Measurements from ENCODE around the gene GPX4. TPM values are rescaled to one million over a fixed set of nuclear protein-coding genes. Genes with fewer than 3 reads are reported as not detected.

The GPX4 gene
- total and polyA plus RNA-seq, 2 donors (not counting 3 experiments of a cell fraction or from before 2014, with no cell fraction given) = 469 to 1,136 TPM

GRCh38 chr19:1140272-1141027 lies 36.7 kb downstream of the GPX4 start:
- Histone ChIP-seq H3K27me3 (ENCODE audit: control insufficient read depth in 2 of 2, insufficient read depth in 2 of 2, low read length in 2 of 2) (no peaks in the 10 kb centered on the region), H3K9me1 (replicated peaks; ENCODE audit: control insufficient read depth, extremely low read depth, insufficient read depth, low read length) (no peaks in the 10 kb centered on the region), H3K36me3 (ENCODE audit: control insufficient read depth in 2 of 2, extremely low read depth in 1 of 2, insufficient read depth in 2 of 2, low read length in 2 of 2) (peaks cover 0 to 7% of the 10 kb centered on the region in 2 experiments), H3K79me2 (ENCODE audit: control insufficient read depth, insufficient read depth, low read length) (no peaks in the 10 kb centered on the region), H3K4me1 (ENCODE audit: control insufficient read depth, extremely low read depth, insufficient read depth, low read length) (no peaks in the 10 kb centered on the region), H3K9ac (replicated peaks; ENCODE audit: extremely low read depth, insufficient read depth, low read length) (no peak overlapping the region), H3K9me3 (replicated peaks; ENCODE audit: control insufficient read depth, insufficient read depth, low read length) (no peaks in the 10 kb centered on the region), H3K4me3 (replicated peaks in 1 of 3; ENCODE audit: insufficient read depth in 1 of 3, low read depth in 1 of 3, low read length in 3 of 3) (no peak overlapping the region), H2AFZ (ENCODE audit: low read depth, low read length) (no peak overlapping the region), H4K20me1 (replicated peaks; ENCODE audit: control insufficient read depth, extremely low read depth, insufficient read depth, low read length) (no peaks in the 10 kb centered on the region), H3K4me2 (ENCODE audit: insufficient read depth, low read length) (no peak overlapping the region), H3K27ac (ENCODE audit: insufficient read depth, low read depth, low read length) (no peak overlapping the region)
- no peak for DNase-seq (ENCODE audit: low read depth, low spot score)
- no TSS peak for BruUV-seq (replicated peaks)
- CTCF ChIA-PET = no interaction called here
- POLR2A ChIA-PET = no interaction called here
- FAIRE-seq = no peak
- dilution Hi-C loops (cut with MboI; ENCODE audit: extremely low pct_ligation_motif_present, low sequenced_read_pairs) = no loop called here
- TF ChIP-seq JUN (IDR thresholded peaks at IDR 0.05; ENCODE audit: borderline replicate concordance, insufficient read depth, insufficient read length, low read depth) (no peak), POLR2A (IDR thresholded peaks at IDR 0.05; ENCODE audit: low read depth, low read length) (no peak)
- intact Hi-C loops (cut with micrococcal nuclease) = no loop called here

DNA sequence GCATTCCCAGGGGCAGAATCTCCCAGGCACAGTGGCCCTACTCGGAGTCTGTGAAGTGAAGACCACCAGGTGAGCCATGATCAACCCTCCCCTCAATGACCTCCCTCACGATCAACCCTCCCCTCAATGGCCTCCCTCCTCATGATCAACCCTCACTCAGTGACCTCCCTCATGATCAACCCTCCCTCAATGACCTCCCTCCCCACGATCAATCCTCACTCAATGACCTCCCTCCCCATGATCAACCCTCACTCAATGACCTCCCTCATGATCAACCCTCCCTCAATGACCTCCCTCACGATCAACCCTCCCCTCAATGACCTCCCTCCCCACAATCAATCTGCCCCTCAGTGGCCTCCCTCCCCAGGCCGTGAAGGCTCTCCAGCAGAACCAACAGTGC lies 38.1 kb downstream of the GPX4 start:
- FAIRE-seq = no peak
- dilution Hi-C loops (cut with MboI; ENCODE audit: extremely low pct_ligation_motif_present, low sequenced_read_pairs) (no loop called here), intact Hi-C loops (cut with micrococcal nuclease) (no loop called here)
- Histone ChIP-seq H2AFZ (ENCODE audit: low read depth, low read length) (no peak overlapping the region), H3K9me1 (replicated peaks; ENCODE audit: control insufficient read depth, extremely low read depth, insufficient read depth, low read length) (no peaks in the 10 kb centered on the region), H3K27me3 (ENCODE audit: control insufficient read depth in 2 of 2, insufficient read depth in 2 of 2, low read length in 2 of 2) (no peaks in the 10 kb centered on the region), H3K4me3 (replicated peaks in 1 of 3; ENCODE audit: insufficient read depth in 1 of 3, low read depth in 1 of 3, low read length in 3 of 3) (no peak overlapping the region), H3K27ac (ENCODE audit: insufficient read depth, low read depth, low read length) (no peak overlapping the region), H3K4me2 (ENCODE audit: insufficient read depth, low read length) (no peak overlapping the region), H3K9me3 (replicated peaks; ENCODE audit: control insufficient read depth, insufficient read depth, low read length) (no peaks in the 10 kb centered on the region), H4K20me1 (replicated peaks; ENCODE audit: control insufficient read depth, extremely low read depth, insufficient read depth, low read length) (no peaks in the 10 kb centered on the region), H3K9ac (replicated peaks; ENCODE audit: extremely low read depth, insufficient read depth, low read length) (no peak overlapping the region), H3K36me3 (ENCODE audit: control insufficient read depth in 2 of 2, extremely low read depth in 1 of 2, insufficient read depth in 2 of 2, low read length in 2 of 2) (peaks cover 3 to 12% of the 10 kb centered on the region in 2 experiments), H3K4me1 (ENCODE audit: control insufficient read depth, extremely low read depth, insufficient read depth, low read length) (no peaks in the 10 kb centered on the region), H3K79me2 (ENCODE audit: control insufficient read depth, insufficient read depth, low read length) (no peaks in the 10 kb centered on the region)
- CTCF ChIA-PET = no interaction called here
- TF ChIP-seq FOS (IDR thresholded peaks at IDR 0.05; ENCODE audit: borderline replicate concordance, insufficient read depth, low read length) (no peak), JUN (IDR thresholded peaks at IDR 0.05; ENCODE audit: borderline replicate concordance, insufficient read depth, insufficient read length, low read depth) (no peak), MYC (IDR thresholded peaks at IDR 0.05; ENCODE audit: low read depth, low read length) (no peak), CTCF (IDR thresholded peaks at IDR 0.05; ENCODE audit: extremely low read depth in 1 of 2, insufficient read depth in 1 of 2, low read depth in 1 of 2, low read length in 2 of 2) (no peak), EZH2 (IDR thresholded peaks at IDR 0.05; ENCODE audit: borderline replicate concordance, low read depth, low read length, severe bottlenecking) (no peak), POLR2AphosphoS5 (IDR thresholded peaks at IDR 0.05; ENCODE audit: insufficient read depth, low read depth, low read length) (no peak), GATA2 (IDR thresholded peaks at IDR 0.05; ENCODE audit: insufficient read depth, insufficient read length, low read depth, low read length) (no peak), POLR2A (IDR thresholded peaks at IDR 0.05; ENCODE audit: low read depth, low read length) (no peak)
- TF ChIP-seq, protein P1, sequence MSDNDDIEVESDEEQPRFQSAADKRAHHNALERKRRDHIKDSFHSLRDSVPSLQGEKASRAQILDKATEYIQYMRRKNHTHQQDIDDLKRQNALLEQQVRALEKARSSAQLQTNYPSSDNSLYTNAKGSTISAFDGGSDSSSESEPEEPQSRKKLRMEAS (IDR thresholded peaks at IDR 0.05; ENCODE audit: insufficient read depth, insufficient read length) = no peak
- POLR2A ChIA-PET = no interaction called here
- no TSS peak for BruUV-seq (replicated peaks)
- DNase-seq (ENCODE audit: low read depth, low spot score) = no peak

Data from endothelial cell of umbilical vein (primary cell).